ENCODE measurements around the gene LMNTD1. TPM values are rescaled to one million over a fixed set of nuclear protein-coding genes. Genes with fewer than 3 reads are reported as not detected.

The LMNTD1 gene
- total and polyA plus RNA-seq, 9 of the 15 experiments (the other 6 are each of a cell fraction or from before 2014, with no cell fraction given): not detected

GRCh38 chr12:25524366-25524765, 28.7 kb downstream of the LMNTD1 start (continued):
- TF ChIP-seq E4F1 (CRISPR knock-in tag; IDR thresholded peaks at IDR 0.05; ENCODE audit: borderline replicate concordance): no peak
- TF ChIP-seq, protein P1, sequence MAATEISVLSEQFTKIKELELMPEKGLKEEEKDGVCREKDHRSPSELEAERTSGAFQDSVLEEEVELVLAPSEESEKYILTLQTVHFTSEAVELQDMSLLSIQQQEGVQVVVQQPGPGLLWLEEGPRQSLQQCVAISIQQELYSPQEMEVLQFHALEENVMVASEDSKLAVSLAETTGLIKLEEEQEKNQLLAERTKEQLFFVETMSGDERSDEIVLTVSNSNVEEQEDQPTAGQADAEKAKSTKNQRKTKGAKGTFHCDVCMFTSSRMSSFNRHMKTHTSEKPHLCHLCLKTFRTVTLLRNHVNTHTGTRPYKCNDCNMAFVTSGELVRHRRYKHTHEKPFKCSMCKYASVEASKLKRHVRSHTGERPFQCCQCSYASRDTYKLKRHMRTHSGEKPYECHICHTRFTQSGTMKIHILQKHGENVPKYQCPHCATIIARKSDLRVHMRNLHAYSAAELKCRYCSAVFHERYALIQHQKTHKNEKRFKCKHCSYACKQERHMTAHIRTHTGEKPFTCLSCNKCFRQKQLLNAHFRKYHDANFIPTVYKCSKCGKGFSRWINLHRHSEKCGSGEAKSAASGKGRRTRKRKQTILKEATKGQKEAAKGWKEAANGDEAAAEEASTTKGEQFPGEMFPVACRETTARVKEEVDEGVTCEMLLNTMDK (IDR thresholded peaks at IDR 0.05; ENCODE audit: borderline replicate concordance, insufficient read depth, low read depth, low read length, poor library complexity, severe bottlenecking): no peak
- no peak for TF ChIP-seq HLTF (IDR thresholded peaks at IDR 0.05)
- TF ChIP-seq ATF1 (CRISPR knock-in tag; IDR thresholded peaks at IDR 0.05): no peak
- no peak for TF ChIP-seq ATF1 (tag; IDR thresholded peaks at IDR 0.05)
- no peak for TF ChIP-seq SIN3A (IDR thresholded peaks at IDR 0.05; ENCODE audit: borderline replicate concordance in 2 of 2, control insufficient read depth in 1 of 2, low read depth in 2 of 2, low read length in 2 of 2)
- no peak for TF ChIP-seq ZNF445 (CRISPR knock-in tag; IDR thresholded peaks at IDR 0.05; ENCODE audit: low read depth)
- TF ChIP-seq KDM1A (IDR thresholded peaks at IDR 0.05): no peak
- no peak for TF ChIP-seq RUNX1 (IDR thresholded peaks at IDR 0.05; ENCODE audit: low read depth)

Data from K562 (cell line).